Spinal cord (tissue), 10 donors: ENCODE data around the gene NEU3. TPM values are rescaled to one million over a fixed set of nuclear protein-coding genes. Genes with fewer than 3 reads are reported as not detected.
A peak's percentile ranks its signal among the peaks of the same experiment; 100 is the strongest.
"Not testable (repeated sequence)": the region's sequence is repeated elsewhere in the genome, so short reads cannot be mapped to it uniquely, and the experiment has no call there.

Experiments
- DNase-seq, 6 donors: peaks; one replicate each; pipeline versions ENCODE4 v3.0.0 to v3.0.0-alpha.2; 2013 to 2015; ENCODE audit warnings: low spot score in 6 of 6, low read depth in 4 of 6
- H3K27ac ChIP-seq: one replicate; pipeline ENCODE4 v1.5.1; 2013; ENCODE audit warnings: low read depth, low read length, control low read depth
- H3K27me3 ChIP-seq: one replicate; pipeline ENCODE4 v1.6.1; 2013; ENCODE audit warnings: low read length; ENCODE audit not compliant: control insufficient read depth, insufficient read depth
- H3K36me3 ChIP-seq: one replicate; pipeline ENCODE4 v1.6.1; 2013; ENCODE audit warnings: low read length; ENCODE audit not compliant: control insufficient read depth, insufficient read depth
- H3K4me1 ChIP-seq: one replicate; pipeline ENCODE4 v1.6.1; 2013; ENCODE audit warnings: low read length; ENCODE audit not compliant: control insufficient read depth, insufficient read depth
- H3K4me3 ChIP-seq: one replicate; pipeline ENCODE4 v1.5.1; 2013; ENCODE audit warnings: low read depth, low read length, control low read depth
- H3K9me3 ChIP-seq: one replicate; pipeline ENCODE4 v1.6.1; 2013; ENCODE audit warnings: low read length; ENCODE audit not compliant: control insufficient read depth, insufficient read depth
- WGBS: methylation state at CpG from one replicate; pipeline ENCODE4 v1.1.5; 2013; ENCODE audit warnings: missing lambda C conversion rate; ENCODE audit not compliant: insufficient coverage; 5-methylcytosine and 5-hydroxymethylcytosine counted together
- polyA plus RNA-seq, 2 donors: library from polyadenylated mRNA; unstranded; fragments of 120-200 nt; gene quantifications; one replicate each; pipeline ENCODE4 v1.2.1, GENCODE V29; 2013; ENCODE audit not compliant: insufficient read length in 2 of 2
- total RNA-seq, 2 donors: library from RNA; depleted of rRNA in 1 of 2; stranded (reverse); fragments of 120-200 nt in 1 of 2; fragments of >200 nt in 1 of 2; gene quantifications; one replicate each; pipeline versions ENCODE4 v1.2.3 to v1.2.4, GENCODE V29; 2013 to 2014
- donor health status: healthy.

NEU3 gene
- total and polyA plus RNA-seq, 4 donors, result 14.5 to 16.3 (median 14.7) TPM

DNA sequence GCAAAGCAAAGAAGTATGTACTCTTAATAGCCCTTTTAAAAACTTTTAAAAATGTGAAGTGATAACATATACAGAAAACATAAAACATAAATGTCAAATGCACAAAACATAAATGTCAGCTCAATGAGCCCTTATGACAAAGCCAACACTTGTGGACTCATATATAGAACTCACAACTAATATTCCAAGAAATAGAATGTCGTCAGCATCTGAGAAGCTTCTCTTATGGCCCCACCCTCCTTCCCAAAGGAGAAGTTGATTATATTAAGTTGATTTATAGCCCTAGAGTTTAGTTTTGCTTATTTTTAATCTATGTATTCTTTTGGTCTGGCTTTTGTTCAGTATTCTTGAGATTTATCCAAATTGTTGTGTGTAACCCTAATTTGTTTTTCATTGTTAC is 13.8 kb downstream of the NEU3 start:
- no peak for DNase-seq
- H3K27ac ChIP-seq, result no peak overlapping the region
- WGBS, result no CpG with 5 or more reads among the region's 1 CpG
- peaks cover 14% of the 10 kb centered on the region for H3K36me3 ChIP-seq
- no peaks in the 10 kb centered on the region for H3K4me1 ChIP-seq
- no peak overlapping the region for H3K4me3 ChIP-seq
- H3K27me3 ChIP-seq, result no peaks in the 10 kb centered on the region
- H3K9me3 ChIP-seq, result no peaks in the 10 kb centered on the region

DNA sequence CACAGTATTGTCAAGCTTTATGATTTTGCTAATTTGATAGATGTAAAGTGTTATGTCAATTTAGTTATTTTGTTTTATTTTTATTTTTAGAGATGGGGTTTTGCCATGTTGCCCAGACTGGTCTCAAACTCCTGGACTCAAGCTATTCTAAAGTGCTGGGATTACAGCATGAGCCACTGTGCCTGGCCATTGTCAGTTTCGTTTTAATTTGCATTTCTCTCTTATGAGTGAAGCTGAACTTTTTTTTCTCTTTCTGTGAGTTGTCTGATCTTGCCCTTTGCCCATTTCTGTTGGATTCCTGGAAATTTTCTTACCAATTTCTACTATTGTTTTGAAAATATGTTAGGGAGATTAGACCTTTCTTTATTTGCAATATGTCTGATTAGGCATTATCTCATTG is 15.5 kb downstream of the NEU3 start:
- Histone ChIP-seq H3K9me3 (no peaks in the 10 kb centered on the region), H3K36me3 (peaks cover 19% of the 10 kb centered on the region), H3K4me3 (no peak overlapping the region), H3K27me3 (no peaks in the 10 kb centered on the region), H3K4me1 (no peaks in the 10 kb centered on the region), H3K27ac (no peak overlapping the region)
- DNase-seq, result no peak
- WGBS, result no CpG with 5 or more reads among the region's 1 CpG

DNA sequence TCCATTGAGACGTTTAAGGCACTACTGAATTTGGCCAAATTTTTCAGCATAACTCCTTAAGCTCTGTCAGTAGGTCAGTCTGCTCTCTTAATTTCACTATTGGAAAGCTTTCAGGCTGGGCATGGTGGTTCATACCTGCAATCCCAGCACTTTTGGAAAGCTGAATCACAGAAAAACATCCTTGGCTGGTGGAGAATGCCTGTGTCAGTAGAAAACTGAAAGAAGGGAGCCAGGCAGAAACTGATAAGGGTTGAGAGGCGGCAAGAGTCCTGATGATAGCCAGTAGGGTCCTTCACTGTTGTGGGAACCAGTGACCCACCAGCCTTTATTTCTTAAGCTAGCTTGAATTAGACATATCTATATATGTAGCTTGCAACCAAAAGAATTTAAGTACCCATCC is 22.6 kb downstream of the NEU3 start:
- Histone ChIP-seq H3K27me3 (no peaks in the 10 kb centered on the region), H3K9me3 (no peaks in the 10 kb centered on the region), H3K4me3 (no peak overlapping the region), H3K27ac (no peak overlapping the region), H3K4me1 (no peaks in the 10 kb centered on the region), H3K36me3 (peaks cover 11% of the 10 kb centered on the region)
- no peak for DNase-seq
- WGBS, result 100% methylated on average over 1 of the region's 2 CpGs

DNA sequence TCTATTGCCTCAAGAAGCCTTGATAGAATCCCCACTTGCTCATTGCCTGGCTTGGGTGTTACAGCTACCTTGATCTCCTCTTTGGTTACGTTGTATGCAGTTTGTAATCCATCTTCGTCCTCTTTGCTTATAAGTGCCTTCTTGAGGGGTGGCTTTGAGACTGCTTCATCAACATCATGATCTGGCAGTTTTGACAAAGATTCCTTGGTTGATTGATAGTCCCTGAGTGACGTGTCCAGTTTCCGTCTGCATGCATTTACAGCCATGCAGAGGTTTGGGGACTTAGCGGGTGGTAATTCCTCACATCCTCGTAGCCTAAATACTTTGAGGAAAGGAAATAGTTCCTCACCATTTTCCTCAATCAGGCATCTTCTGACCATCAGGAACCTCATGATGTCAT is 23.1 kb downstream of the NEU3 start:
- Histone ChIP-seq H3K27ac (no peak overlapping the region), H3K4me3 (no peak overlapping the region), H3K9me3 (no peaks in the 10 kb centered on the region), H3K36me3 (peaks cover 11% of the 10 kb centered on the region), H3K27me3 (no peaks in the 10 kb centered on the region), H3K4me1 (no peaks in the 10 kb centered on the region)
- WGBS, result 100% methylated on average over 2 of the region's 6 CpGs
- no peak for DNase-seq

DNA sequence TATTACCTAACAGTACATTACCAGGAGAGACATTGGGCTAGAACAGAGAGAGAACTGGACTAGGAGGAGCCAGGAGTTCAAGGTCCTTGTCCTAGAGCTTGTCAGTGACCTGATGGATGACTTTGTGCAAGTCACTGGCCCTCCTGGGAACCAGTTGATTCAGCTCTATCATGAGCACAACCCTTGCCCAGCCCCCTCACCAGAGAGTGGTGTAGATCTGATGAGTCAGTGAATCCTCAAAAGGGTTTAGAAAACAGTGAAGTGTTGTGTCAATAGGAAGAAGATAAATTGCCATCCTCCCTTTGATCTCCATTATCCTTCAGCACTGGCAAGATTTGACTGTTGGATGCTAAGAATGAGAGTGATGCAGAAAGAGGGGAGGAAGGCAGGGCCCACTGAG is 24.3 kb downstream of the NEU3 start:
- Histone ChIP-seq H3K9me3 (no peaks in the 10 kb centered on the region), H3K36me3 (peaks cover 9% of the 10 kb centered on the region), H3K27me3 (no peaks in the 10 kb centered on the region), H3K4me1 (no peaks in the 10 kb centered on the region), H3K27ac (no peak overlapping the region), H3K4me3 (no peak overlapping the region)
- DNase-seq, result no peak

DNA sequence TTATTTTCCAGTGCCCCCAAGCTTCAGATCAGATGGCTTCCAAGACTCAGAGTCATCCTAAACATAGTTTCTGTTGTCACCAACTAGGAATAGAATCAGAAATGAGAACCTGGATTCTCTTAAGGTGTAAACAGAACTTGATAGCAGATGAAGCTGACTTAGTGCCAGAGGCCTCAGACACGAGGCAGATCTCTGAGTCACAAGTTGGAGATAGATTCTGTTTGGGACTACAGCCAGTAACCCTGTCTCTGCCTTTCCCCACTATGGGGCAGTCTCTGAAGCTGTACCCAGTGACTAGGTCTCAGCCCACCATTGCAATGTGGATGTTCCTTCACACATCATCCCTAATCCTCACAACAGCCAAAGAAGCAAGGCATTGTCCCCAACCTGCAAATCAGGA is 25.4 kb downstream of the NEU3 start:
- Histone ChIP-seq H3K9me3 (no peaks in the 10 kb centered on the region), H3K36me3 (peaks cover 4% of the 10 kb centered on the region), H3K27ac (no peak overlapping the region), H3K4me1 (no peaks in the 10 kb centered on the region), H3K4me3 (no peak overlapping the region), H3K27me3 (no peaks in the 10 kb centered on the region)
- WGBS, result 17% methylated on average over 1 of the region's 1 CpG
- no peak for DNase-seq

DNA sequence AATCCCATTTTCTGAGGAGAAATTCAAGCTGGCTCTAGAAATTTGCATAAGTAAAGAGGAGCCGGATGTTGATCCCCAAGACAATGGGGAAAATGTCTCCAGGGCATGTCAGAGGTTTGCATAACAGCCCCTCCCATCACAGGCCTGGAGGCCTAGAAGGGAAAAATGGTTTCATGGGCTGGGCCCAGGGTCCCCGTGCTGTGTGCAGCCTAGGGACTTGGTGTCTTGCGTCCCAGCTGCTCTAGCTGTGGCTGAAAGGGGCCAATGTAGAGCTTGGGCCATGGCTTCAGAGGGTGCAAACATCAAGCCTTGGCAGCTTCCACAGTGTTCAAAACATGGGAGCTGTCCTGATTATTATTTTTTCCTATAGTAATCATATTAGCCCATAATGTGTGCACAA is 30.5 kb downstream of the NEU3 start:
- WGBS, result 87% methylated on average over 3 of the region's 3 CpGs
- not testable (repeated sequence) for H3K27ac ChIP-seq, DNase-seq, H3K4me3 ChIP-seq, H3K9me3 ChIP-seq, H3K27me3 ChIP-seq, H3K36me3 ChIP-seq
- peaks cover 14% of the 10 kb centered on the region for H3K4me1 ChIP-seq

DNA sequence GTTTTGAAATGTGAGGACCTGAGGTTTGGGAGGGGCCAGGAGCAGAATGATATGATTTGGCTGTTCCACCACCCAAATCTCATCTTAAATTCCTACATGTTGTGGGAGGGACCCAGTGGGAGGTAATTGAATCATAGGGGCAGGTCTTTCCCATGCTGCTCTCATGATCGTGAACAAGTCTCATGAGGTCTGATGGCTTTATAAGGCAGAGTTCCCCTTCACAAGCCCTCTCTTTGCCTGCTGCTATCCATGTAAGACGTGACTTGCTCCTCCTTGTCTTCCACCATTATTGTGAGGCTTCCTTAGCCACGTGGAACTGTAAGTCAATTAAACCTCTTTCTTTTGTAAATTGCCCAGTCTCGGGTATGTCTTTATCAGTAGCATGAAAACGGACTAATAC is 31.6 kb downstream of the NEU3 start:
- 72% methylated on average over 2 of the region's 5 CpGs for WGBS
- H3K9me3 ChIP-seq, result not testable (repeated sequence)
- H3K4me1 ChIP-seq, result peaks cover 17% of the 10 kb centered on the region

DNA sequence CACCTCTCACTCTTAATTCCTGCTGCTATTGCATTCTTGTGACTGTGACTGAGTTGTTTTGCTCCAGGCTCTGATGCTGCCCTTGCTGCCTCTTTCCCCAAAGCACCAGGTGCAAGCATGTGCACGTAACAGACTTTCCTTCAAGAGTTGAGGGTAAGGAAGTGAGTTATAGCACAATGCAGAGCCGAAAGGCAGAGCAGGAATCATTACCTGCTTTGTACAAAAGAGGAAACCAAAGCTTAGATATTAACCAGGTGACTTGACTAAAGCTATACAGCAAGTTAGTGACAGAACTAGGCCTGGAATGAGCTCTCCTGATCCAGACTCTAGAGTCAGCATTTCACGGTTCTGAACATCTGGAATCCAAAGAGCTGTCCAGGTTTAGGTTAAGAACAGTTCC is 33.6 kb downstream of the NEU3 start:
- WGBS, result 100% methylated on average over 2 of the region's 3 CpGs
- H3K4me1 ChIP-seq, result peaks cover 17% of the 10 kb centered on the region
- no peak overlapping the region for H3K4me3 ChIP-seq
- no peaks in the 10 kb centered on the region for H3K36me3 ChIP-seq
- no peak for DNase-seq
- no peaks in the 10 kb centered on the region for H3K27me3 ChIP-seq
- no peaks in the 10 kb centered on the region for H3K9me3 ChIP-seq
- no peak overlapping the region for H3K27ac ChIP-seq

More for the DNA sequence above, 31.6 kb downstream of the NEU3 start:
- not testable (repeated sequence) for H3K27ac ChIP-seq, H3K27me3 ChIP-seq, DNase-seq, H3K36me3 ChIP-seq, H3K4me3 ChIP-seq

DNA sequence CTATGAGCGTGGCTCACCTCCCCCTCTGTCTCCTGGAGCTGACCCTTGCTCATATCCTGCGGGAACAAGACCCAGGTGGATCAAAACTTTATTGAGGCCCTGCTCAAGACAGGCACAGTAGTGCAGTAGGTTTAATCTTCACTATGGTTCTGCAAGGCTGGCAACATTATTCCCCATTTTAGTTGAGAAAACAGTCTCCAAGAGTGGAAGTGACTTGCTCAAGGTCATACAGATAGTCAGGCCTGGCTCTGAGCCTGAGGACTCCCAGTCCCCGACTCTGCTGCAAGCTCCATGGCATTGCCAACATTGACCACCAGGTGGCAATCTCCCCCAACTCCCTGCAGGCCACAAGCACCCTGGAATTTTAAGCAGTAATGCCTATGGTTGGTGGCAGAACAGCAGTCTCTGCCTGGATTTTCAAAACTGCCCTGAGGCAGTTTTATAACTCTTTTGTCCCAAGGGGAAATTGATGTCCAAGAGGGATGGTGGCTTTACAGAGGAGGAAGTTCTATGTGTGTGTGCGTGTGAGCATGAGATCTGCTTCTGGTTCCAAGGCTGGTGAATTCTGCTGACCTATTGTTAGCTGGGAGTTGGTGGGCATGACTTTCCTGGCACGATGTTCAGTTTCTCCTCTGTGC is 34.1 kb downstream of the NEU3 start:
- 38% methylated on average over 4 of the region's 5 CpGs for WGBS
- DNase-seq, result peak; percentile 47 to 94 (median 66)
- no peaks in the 10 kb centered on the region for H3K27me3 ChIP-seq
- H3K4me1 ChIP-seq, result peaks cover 17% of the 10 kb centered on the region
- no peak overlapping the region for H3K4me3 ChIP-seq
- H3K9me3 ChIP-seq, result no peaks in the 10 kb centered on the region
- peak overlapping the region; percentile 49 for H3K27ac ChIP-seq
- H3K36me3 ChIP-seq, result no peaks in the 10 kb centered on the region
